Chondrocyte (in vitro differentiated cells): ENCODE data around the gene BMP5. TPM values are rescaled to one million over a fixed set of nuclear protein-coding genes. Genes with fewer than 3 reads are reported as not detected.

Source experiments
- DNase-seq: peaks from one replicate; pipeline ENCODE4 v3.0.0; 2021; ENCODE audit warnings: mixed read lengths, low spot score
- H3K27ac Mint-ChIP-seq: one replicate; pipeline ENCODE4 v1.8.0; 2021; ENCODE audit warnings: mild to moderate bottlenecking, moderate library complexity, mixed read lengths; ENCODE audit not compliant: unreplicated experiment
- H3K27me3 Mint-ChIP-seq: 2 replicates; pipeline ENCODE4 v1.8.0; 2021; ENCODE audit warnings: low read depth, mixed read lengths
- H3K36me3 Mint-ChIP-seq: 2 replicates; pipeline ENCODE4 v1.8.0; 2021; ENCODE audit warnings: low read depth, mixed read lengths
- H3K4me1 Mint-ChIP-seq: 2 replicates; pipeline ENCODE4 v1.8.0; 2021; ENCODE audit warnings: low read depth, mild to moderate bottlenecking, mixed read lengths
- H3K4me3 Mint-ChIP-seq: one replicate; pipeline ENCODE4 v1.8.0; 2021; ENCODE audit warnings: mild to moderate bottlenecking, moderate library complexity, mixed read lengths; ENCODE audit not compliant: unreplicated experiment
- H3K9me3 Mint-ChIP-seq: 2 replicates; pipeline ENCODE4 v1.8.0; 2021; ENCODE audit warnings: low read depth, mixed read lengths
- total RNA-seq: library from RNA; stranded (reverse); gene quantifications from 3 replicates; pipeline ENCODE4 v1.2.1, GENCODE V29; 2021
- TF ChIP-seq, protein P1 (sequence below): fragments of 200-600 bp; sonication (generic); IDR thresholded peaks from 2 replicates; pipeline ENCODE4 v1.5.0; 2021; ENCODE audit warnings: antibody characterized with exemption, mild to moderate bottlenecking, moderate library complexity

The BMP5 gene
- total RNA-seq, 1 donor from 2014 or later, result not detected

GRCh38 chr6:55822815-55823214 is 52.6 kb downstream of the BMP5 start:
- peaks cover 5% of the 10 kb centered on the region for H3K4me1 Mint-ChIP-seq
- H3K27me3 Mint-ChIP-seq, result no peaks in the 10 kb centered on the region
- no peak overlapping the region for H3K27ac Mint-ChIP-seq
- TF ChIP-seq, protein P1, sequence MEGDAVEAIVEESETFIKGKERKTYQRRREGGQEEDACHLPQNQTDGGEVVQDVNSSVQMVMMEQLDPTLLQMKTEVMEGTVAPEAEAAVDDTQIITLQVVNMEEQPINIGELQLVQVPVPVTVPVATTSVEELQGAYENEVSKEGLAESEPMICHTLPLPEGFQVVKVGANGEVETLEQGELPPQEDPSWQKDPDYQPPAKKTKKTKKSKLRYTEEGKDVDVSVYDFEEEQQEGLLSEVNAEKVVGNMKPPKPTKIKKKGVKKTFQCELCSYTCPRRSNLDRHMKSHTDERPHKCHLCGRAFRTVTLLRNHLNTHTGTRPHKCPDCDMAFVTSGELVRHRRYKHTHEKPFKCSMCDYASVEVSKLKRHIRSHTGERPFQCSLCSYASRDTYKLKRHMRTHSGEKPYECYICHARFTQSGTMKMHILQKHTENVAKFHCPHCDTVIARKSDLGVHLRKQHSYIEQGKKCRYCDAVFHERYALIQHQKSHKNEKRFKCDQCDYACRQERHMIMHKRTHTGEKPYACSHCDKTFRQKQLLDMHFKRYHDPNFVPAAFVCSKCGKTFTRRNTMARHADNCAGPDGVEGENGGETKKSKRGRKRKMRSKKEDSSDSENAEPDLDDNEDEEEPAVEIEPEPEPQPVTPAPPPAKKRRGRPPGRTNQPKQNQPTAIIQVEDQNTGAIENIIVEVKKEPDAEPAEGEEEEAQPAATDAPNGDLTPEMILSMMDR, result no peak
- H3K4me3 Mint-ChIP-seq, result no peak overlapping the region
- no peaks in the 10 kb centered on the region for H3K36me3 Mint-ChIP-seq
- no peaks in the 10 kb centered on the region for H3K9me3 Mint-ChIP-seq
- DNase-seq, result no peak

GRCh38 chr6:55822005-55822404 is 53.4 kb downstream of the BMP5 start:
- no peak for DNase-seq
- TF ChIP-seq, protein P1, result no peak
- Mint-ChIP-seq H3K27ac (no peak overlapping the region), H3K36me3 (no peaks in the 10 kb centered on the region), H3K4me3 (no peak overlapping the region), H3K27me3 (no peaks in the 10 kb centered on the region), H3K4me1 (peaks cover 5% of the 10 kb centered on the region), H3K9me3 (no peaks in the 10 kb centered on the region)

DNA sequence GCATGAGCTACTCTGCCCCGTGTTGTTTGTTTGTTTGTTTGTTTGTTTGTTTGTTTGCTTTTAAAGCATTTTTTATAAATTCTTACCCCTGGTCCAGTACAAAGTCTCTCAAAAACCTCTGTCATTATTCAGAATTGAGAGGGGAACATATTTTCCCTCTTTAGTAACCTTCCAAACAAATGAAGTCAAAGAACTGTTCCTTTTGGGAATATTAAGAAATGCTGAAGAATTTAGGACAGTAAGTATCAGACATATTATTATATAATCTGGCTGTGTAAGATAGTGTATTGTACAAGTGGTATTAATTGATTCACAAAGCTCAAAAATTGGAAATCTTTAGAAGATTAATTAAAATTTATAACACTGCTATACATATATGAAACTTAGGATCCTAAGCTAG is 54.7 kb downstream of the BMP5 start:
- Mint-ChIP-seq H3K27me3 (no peaks in the 10 kb centered on the region), H3K4me1 (peaks cover 3% of the 10 kb centered on the region), H3K9me3 (peaks cover 4% of the 10 kb centered on the region), H3K4me3 (no peak overlapping the region), H3K27ac (no peak overlapping the region), H3K36me3 (no peaks in the 10 kb centered on the region)
- no peak for DNase-seq
- TF ChIP-seq, protein P1, result no peak

- Mint-ChIP-seq H3K27ac (no peak overlapping the region), H3K9me3 (peaks cover 4% of the 10 kb centered on the region), H3K36me3 (no peaks in the 10 kb centered on the region), H3K4me1 (no peaks in the 10 kb centered on the region), H3K4me3 (no peak overlapping the region), H3K27me3 (no peaks in the 10 kb centered on the region)
- TF ChIP-seq, protein P1, result no peak
- no peak for DNase-seq
These were observed 55.6 kb downstream of the BMP5 start for GRCh38 chr6:55819811-55820210.

GRCh38 chr6:55818482-55818881 is 56.9 kb downstream of the BMP5 start:
- peaks cover 4% of the 10 kb centered on the region for H3K9me3 Mint-ChIP-seq
- H3K27me3 Mint-ChIP-seq, result no peaks in the 10 kb centered on the region
- no peak for DNase-seq
- no peak overlapping the region for H3K4me3 Mint-ChIP-seq
- H3K4me1 Mint-ChIP-seq, result no peaks in the 10 kb centered on the region
- H3K36me3 Mint-ChIP-seq, result no peaks in the 10 kb centered on the region
- H3K27ac Mint-ChIP-seq, result no peak overlapping the region
- TF ChIP-seq, protein P1, result no peak
